ENCODE measurements around the gene GRIK5. TPM values are rescaled to one million over a fixed set of nuclear protein-coding genes. Genes with fewer than 3 reads are reported as not detected.
A peak's percentile ranks its signal among the peaks of the same experiment; 100 is the strongest.

The GRIK5 gene
- total RNA-seq, 1 experiment from 2014 or later, result 0.96 TPM

- H3K79me2 ChIP-seq (ENCODE audit: low read depth), result no peaks in the 10 kb centered on the region
- no peak overlapping the region for H3K27ac ChIP-seq
- TF ChIP-seq EZH2 (IDR thresholded peaks at IDR 0.05; ENCODE audit: low read depth), result no peak
- TF ChIP-seq CTCF (conservative IDR thresholded peaks at IDR 0.05), result no peak
- no peaks in the 10 kb centered on the region for H3K9me2 ChIP-seq (ENCODE audit: insufficient read depth)
- no TSS peak for BruUV-seq (replicated peaks)
- CTCF ChIA-PET, result no interaction called here
- H2AFZ ChIP-seq, result no peak overlapping the region
- POLR2A ChIA-PET (ENCODE audit: unreplicated experiment), result no interaction called here
- intact Hi-C loops (cut with micrococcal nuclease; ENCODE audit: unreplicated experiment), result no loop called here
- no peak overlapping the region for H3K4me3 ChIP-seq
- no peaks in the 10 kb centered on the region for H3K36me3 ChIP-seq (ENCODE audit: low read depth)
- DNase-seq, result no peak
- H3K4me1 ChIP-seq (replicated peaks; ENCODE audit: insufficient read depth), result no peaks in the 10 kb centered on the region
- H4K20me1 ChIP-seq (ENCODE audit: insufficient read depth), result no peaks in the 10 kb centered on the region
- H3K27me3 ChIP-seq (ENCODE audit: insufficient read depth, low read depth), result peaks cover 74% of the 10 kb centered on the region
- no peaks in the 10 kb centered on the region for H3F3A ChIP-seq (ENCODE audit: insufficient read depth, low read depth)
- H3K4me2 ChIP-seq, result peak overlapping the region; percentile 21; the same call in 1 of the 2 replicates
- H3K9me3 ChIP-seq (ENCODE audit: insufficient read depth, low read depth), result no peaks in the 10 kb centered on the region
These were observed 66.3 kb downstream of the GRIK5 start for GRCh38 chr19:42003506-42004294.

DNA sequence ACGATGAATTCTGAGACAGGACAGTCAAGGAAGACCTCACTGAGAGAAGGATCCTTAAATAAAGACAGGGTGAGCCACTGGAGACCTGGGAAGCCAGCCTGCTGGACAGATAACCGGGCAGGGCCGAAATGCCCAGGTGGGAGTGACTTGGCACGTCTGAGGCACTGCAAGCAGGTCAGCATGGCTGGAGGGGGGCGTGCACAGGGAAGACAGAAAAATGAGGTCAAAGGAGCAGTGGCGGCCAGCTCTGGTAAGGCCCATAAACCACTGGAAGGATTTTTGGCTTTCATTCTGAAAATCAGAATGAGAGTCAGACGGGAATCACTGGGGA lies 70.2 kb downstream of the GRIK5 start:
- H3K4me2 ChIP-seq, result no peak overlapping the region
- H3K36me3 ChIP-seq (ENCODE audit: low read depth), result no peaks in the 10 kb centered on the region
- DNase-seq, result no peak
- no peak overlapping the region for H2AFZ ChIP-seq
- intact Hi-C loops (cut with micrococcal nuclease; ENCODE audit: unreplicated experiment), result loop anchor here (10.0 kb wide), 1 partner anchor 95 kb away; no protein-coding TSS in a partner anchor
- no peaks in the 10 kb centered on the region for H3K9me2 ChIP-seq (ENCODE audit: insufficient read depth)
- H3K9me3 ChIP-seq (ENCODE audit: insufficient read depth, low read depth), result no peaks in the 10 kb centered on the region
- ChIA-PET POLR2A (ENCODE audit: unreplicated experiment) (no interaction called here), CTCF (no interaction called here)
- H3K27me3 ChIP-seq (ENCODE audit: insufficient read depth, low read depth), result peaks cover 87% of the 10 kb centered on the region
- H3K4me3 ChIP-seq, result no peak overlapping the region
- no TSS peak for BruUV-seq (replicated peaks)
- no peaks in the 10 kb centered on the region for H3F3A ChIP-seq (ENCODE audit: insufficient read depth, low read depth)
- H4K20me1 ChIP-seq (ENCODE audit: insufficient read depth), result no peaks in the 10 kb centered on the region; the same call in 1 of the 2 replicates
- no peak overlapping the region for H3K27ac ChIP-seq
- H3K79me2 ChIP-seq (ENCODE audit: low read depth), result no peaks in the 10 kb centered on the region
- TF ChIP-seq CTCF (conservative IDR thresholded peaks at IDR 0.05) (no peak), EZH2 (IDR thresholded peaks at IDR 0.05; ENCODE audit: low read depth) (no peak)
- H3K4me1 ChIP-seq (replicated peaks; ENCODE audit: insufficient read depth), result no peaks in the 10 kb centered on the region

- H3K4me3 ChIP-seq, result no peak overlapping the region
- DNase-seq, result no peak
These were observed 70.7 kb downstream of the GRIK5 start for GRCh38 chr19:41999071-41999877.

More at GRCh38 chr19:41999071-41999877, 70.7 kb downstream of the GRIK5 start:
- intact Hi-C loops (cut with micrococcal nuclease; ENCODE audit: unreplicated experiment), result loop anchor here (10.0 kb wide), 1 partner anchor 96 kb away; no protein-coding TSS in a partner anchor
- Histone ChIP-seq H3K4me2 (no peak overlapping the region), H3K27ac (no peak overlapping the region), H3K4me1 (replicated peaks; ENCODE audit: insufficient read depth) (no peaks in the 10 kb centered on the region), H2AFZ (no peak overlapping the region), H4K20me1 (ENCODE audit: insufficient read depth) (no peaks in the 10 kb centered on the region; the same call in 1 of the 2 replicates), H3K36me3 (ENCODE audit: low read depth) (no peaks in the 10 kb centered on the region), H3K27me3 (ENCODE audit: insufficient read depth, low read depth) (peaks cover 86% of the 10 kb centered on the region), H3F3A (ENCODE audit: insufficient read depth, low read depth) (no peaks in the 10 kb centered on the region), H3K79me2 (ENCODE audit: low read depth) (no peaks in the 10 kb centered on the region), H3K9me3 (ENCODE audit: insufficient read depth, low read depth) (no peaks in the 10 kb centered on the region), H3K9me2 (ENCODE audit: insufficient read depth) (no peaks in the 10 kb centered on the region)
- TF ChIP-seq EZH2 (IDR thresholded peaks at IDR 0.05; ENCODE audit: low read depth) (no peak), CTCF (conservative IDR thresholded peaks at IDR 0.05) (no peak)
- CTCF ChIA-PET, result no interaction called here
- BruUV-seq (replicated peaks), result no TSS peak
- POLR2A ChIA-PET (ENCODE audit: unreplicated experiment), result no interaction called here

Data from PC-9 (cell line).